ENCODE measurements around the gene ACIN1.

GRCh38 chr14:23053426-23053825 is 41.5 kb downstream of the ACIN1 start:
- TF ChIP-seq, protein P1, sequence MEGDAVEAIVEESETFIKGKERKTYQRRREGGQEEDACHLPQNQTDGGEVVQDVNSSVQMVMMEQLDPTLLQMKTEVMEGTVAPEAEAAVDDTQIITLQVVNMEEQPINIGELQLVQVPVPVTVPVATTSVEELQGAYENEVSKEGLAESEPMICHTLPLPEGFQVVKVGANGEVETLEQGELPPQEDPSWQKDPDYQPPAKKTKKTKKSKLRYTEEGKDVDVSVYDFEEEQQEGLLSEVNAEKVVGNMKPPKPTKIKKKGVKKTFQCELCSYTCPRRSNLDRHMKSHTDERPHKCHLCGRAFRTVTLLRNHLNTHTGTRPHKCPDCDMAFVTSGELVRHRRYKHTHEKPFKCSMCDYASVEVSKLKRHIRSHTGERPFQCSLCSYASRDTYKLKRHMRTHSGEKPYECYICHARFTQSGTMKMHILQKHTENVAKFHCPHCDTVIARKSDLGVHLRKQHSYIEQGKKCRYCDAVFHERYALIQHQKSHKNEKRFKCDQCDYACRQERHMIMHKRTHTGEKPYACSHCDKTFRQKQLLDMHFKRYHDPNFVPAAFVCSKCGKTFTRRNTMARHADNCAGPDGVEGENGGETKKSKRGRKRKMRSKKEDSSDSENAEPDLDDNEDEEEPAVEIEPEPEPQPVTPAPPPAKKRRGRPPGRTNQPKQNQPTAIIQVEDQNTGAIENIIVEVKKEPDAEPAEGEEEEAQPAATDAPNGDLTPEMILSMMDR (IDR thresholded peaks at IDR 0.05) = no peak
- TF ChIP-seq ZFX (IDR thresholded peaks at IDR 0.05; ENCODE audit: borderline replicate concordance) = no peak

Measured in 22Rv1 (cell line).